Tibial nerve (tissue), 4 donors: ENCODE results near the gene MED26. TPM values are rescaled to one million over a fixed set of nuclear protein-coding genes. Genes with fewer than 3 reads are reported as not detected.

Experiments used
- DNase-seq, 2 donors: peaks; one replicate each; pipeline ENCODE4 v3.0.0-alpha.2; 2019; ENCODE audit warnings: low spot score in 2 of 2
- H3K27ac ChIP-seq, 4 donors: fragments of 200-600 bp; sonication (generic) in 3 of 4; one replicate each; pipeline ENCODE4 v1.5.1; 2017 to 2019; ENCODE audit warnings: mild to moderate bottlenecking in 1 of 4
- H3K27me3 ChIP-seq, 2 donors: fragments of 200-600 bp; sonication (generic) in 1 of 2; one replicate each; pipeline versions ENCODE4 v1.5.1 to v1.6.0; 2017 to 2019
- H3K36me3 ChIP-seq, 3 donors: fragments of 200-600 bp; sonication (generic); one replicate each; pipeline ENCODE4 v1.5.1; 2018 to 2019
- H3K4me1 ChIP-seq, 4 donors: fragments of 200-600 bp; sonication (generic) in 3 of 4; one replicate each; pipeline ENCODE4 v1.5.1; 2017 to 2019
- H3K4me3 ChIP-seq, 4 donors: fragments of 200-600 bp; sonication (generic) in 3 of 4; one replicate each; pipeline ENCODE4 v1.5.1; 2017 to 2019; ENCODE audit warnings: mild to moderate bottlenecking in 1 of 4, moderate library complexity in 1 of 4
- H3K9me3 ChIP-seq, 4 donors: fragments of 200-600 bp; sonication (generic) in 3 of 4; one replicate each; pipeline ENCODE4 v1.5.1; 2017 to 2019
- EP300 ChIP-seq, 2 donors: sonication (generic); formaldehyde crosslinking; IDR thresholded peaks; one replicate each; pipeline ENCODE4 v1.6.1; 2017; ENCODE audit warnings: antibody characterized with exemption in 2 of 2, mild to moderate bottlenecking in 1 of 2
- POLR2A ChIP-seq, 2 donors: fragments of 450-650 bp; IDR thresholded peaks; one replicate each; pipeline ENCODE4 v1.6.1; 2017; ENCODE audit warnings: antibody characterized with exemption in 2 of 2, mild to moderate bottlenecking in 2 of 2, moderate library complexity in 2 of 2
- WGBS, 2 donors: methylation state at CpG; one replicate each; pipeline ENCODE4 v1.1.5; 2018; 5-methylcytosine and 5-hydroxymethylcytosine counted together
- total RNA-seq, 4 donors: library from RNA; depleted of rRNA; stranded (reverse); fragments of >200 nt; gene quantifications; one replicate each; pipeline ENCODE4 v1.1.0, GENCODE V29; 2016
- TF ChIP-seq, protein P1 (sequence below), 5 experiments: fragments of 200-600 bp in 3 of 5; fragments of 450-650 bp in 2 of 5; sonication (generic) in 3 of 5; IDR thresholded peaks; one replicate each; pipeline ENCODE4 v1.5.1; 2016 to 2019; ENCODE audit warnings: antibody characterized with exemption in 5 of 5, mild to moderate bottlenecking in 3 of 5, moderate library complexity in 2 of 5

MED26 gene
- total RNA-seq, 4 donors from 2014 or later = 6.1 to 14.2 (median 11.7) TPM

DNA sequence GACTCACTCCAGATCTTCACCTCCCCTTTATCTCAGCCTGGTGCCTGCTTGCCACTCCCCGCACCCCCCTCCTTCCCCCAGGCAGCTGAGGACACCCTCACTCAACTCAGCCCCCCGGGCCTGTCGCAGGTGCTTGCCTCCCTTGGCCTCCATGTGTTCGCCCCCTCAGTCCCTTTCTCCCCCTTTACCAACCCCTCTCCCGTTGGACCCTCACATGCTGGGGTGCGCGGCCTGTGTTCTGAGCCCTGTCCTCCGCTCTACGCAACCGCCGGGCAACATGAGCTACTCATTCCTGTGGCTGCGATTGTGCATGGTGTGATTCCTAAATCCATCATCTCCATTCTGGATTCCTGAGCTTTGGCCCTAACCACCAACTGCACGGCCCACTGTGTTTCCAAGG, 90.9 kb downstream of the MED26 start:
- DNase-seq = no peak
- H3K27me3 ChIP-seq = no peaks in the 10 kb centered on the region
- 90 to 92% methylated on average over 13 of the region's 13 CpGs for WGBS, 2 donors
- no peak overlapping the region for H3K4me3 ChIP-seq
- TF ChIP-seq EP300 (IDR thresholded peaks at IDR 0.05) (no peak), POLR2A (IDR thresholded peaks at IDR 0.05) (no peak)
- TF ChIP-seq, protein P1, sequence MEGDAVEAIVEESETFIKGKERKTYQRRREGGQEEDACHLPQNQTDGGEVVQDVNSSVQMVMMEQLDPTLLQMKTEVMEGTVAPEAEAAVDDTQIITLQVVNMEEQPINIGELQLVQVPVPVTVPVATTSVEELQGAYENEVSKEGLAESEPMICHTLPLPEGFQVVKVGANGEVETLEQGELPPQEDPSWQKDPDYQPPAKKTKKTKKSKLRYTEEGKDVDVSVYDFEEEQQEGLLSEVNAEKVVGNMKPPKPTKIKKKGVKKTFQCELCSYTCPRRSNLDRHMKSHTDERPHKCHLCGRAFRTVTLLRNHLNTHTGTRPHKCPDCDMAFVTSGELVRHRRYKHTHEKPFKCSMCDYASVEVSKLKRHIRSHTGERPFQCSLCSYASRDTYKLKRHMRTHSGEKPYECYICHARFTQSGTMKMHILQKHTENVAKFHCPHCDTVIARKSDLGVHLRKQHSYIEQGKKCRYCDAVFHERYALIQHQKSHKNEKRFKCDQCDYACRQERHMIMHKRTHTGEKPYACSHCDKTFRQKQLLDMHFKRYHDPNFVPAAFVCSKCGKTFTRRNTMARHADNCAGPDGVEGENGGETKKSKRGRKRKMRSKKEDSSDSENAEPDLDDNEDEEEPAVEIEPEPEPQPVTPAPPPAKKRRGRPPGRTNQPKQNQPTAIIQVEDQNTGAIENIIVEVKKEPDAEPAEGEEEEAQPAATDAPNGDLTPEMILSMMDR (IDR thresholded peaks at IDR 0.05) = no peak
- no peaks in the 10 kb centered on the region for H3K9me3 ChIP-seq
- peaks cover 8 to 41% (median 25%) of the 10 kb centered on the region in 4 donors for H3K4me1 ChIP-seq
- no peak overlapping the region for H3K27ac ChIP-seq
- peaks cover 9 to 83% (median 35%) of the 10 kb centered on the region in 3 donors for H3K36me3 ChIP-seq

DNA sequence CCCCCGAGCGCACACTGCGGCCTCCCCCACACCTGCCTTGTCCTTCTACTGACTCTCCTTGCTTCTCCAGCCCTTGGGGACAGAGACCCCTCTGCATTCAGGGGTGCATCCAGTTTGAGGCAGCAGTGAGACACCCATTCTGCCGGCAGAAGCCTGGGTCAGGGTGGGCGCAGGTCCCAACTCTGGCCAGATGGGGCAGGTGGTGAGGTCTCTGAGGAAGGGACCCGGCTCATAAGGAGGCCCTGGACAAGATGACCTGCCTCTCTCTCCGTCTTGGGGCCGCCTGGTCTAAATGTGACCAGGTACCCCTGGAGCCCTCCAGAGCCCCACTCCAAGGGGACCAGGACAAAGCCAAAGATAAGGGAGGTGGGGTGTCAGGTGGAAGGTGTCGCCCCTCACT, 91.9 kb downstream of the MED26 start:
- no peaks in the 10 kb centered on the region for H3K9me3 ChIP-seq
- H3K4me3 ChIP-seq = no peak overlapping the region
- peaks cover 4 to 36% (median 18%) of the 10 kb centered on the region in 4 donors for H3K4me1 ChIP-seq
- no peak overlapping the region for H3K27ac ChIP-seq
- no peak for DNase-seq
- TF ChIP-seq, protein P1 (IDR thresholded peaks at IDR 0.05) = no peak
- TF ChIP-seq EP300 (IDR thresholded peaks at IDR 0.05) (no peak), POLR2A (IDR thresholded peaks at IDR 0.05) (no peak)
- 86 to 94% methylated on average over 9 of the region's 9 CpGs for WGBS, 2 donors
- H3K36me3 ChIP-seq = peaks cover 10 to 93% (median 45%) of the 10 kb centered on the region in 3 donors
- H3K27me3 ChIP-seq = no peaks in the 10 kb centered on the region

DNA sequence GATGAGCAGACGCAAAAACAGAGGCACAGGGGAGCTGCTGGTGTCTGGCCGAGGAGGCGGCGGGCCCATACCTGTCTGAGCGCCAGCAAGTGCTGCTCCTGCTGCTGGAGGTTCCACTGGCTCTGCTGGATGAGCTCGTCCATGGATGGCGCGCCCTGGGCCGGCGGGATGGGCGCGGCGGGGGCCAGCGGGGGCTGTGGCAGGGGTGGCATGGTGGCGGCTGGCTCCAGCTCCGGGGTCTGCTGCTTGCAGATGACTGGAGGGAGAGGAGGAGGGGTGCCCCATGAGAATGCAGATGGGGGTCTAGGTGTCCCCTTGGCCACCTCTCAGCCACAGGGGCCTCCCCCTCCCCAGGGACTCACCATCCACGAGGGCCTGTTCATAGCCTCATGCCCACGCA, 92.6 kb downstream of the MED26 start:
- Histone ChIP-seq H3K9me3 (no peaks in the 10 kb centered on the region), H3K4me1 (peaks cover 0 to 28% (median 11%) of the 10 kb centered on the region in 4 donors), H3K27me3 (no peaks in the 10 kb centered on the region), H3K36me3 (peaks cover 14 to 97% (median 52%) of the 10 kb centered on the region in 3 donors), H3K27ac (no peak overlapping the region), H3K4me3 (no peak overlapping the region)
- no peak for DNase-seq
- no peak for TF ChIP-seq EP300 (IDR thresholded peaks at IDR 0.05)
- TF ChIP-seq, protein P1 (IDR thresholded peaks at IDR 0.05) = no peak
- no peak for TF ChIP-seq POLR2A (IDR thresholded peaks at IDR 0.05)
- WGBS, 2 donors = 89 to 94% methylated on average over 17 to 18 of the region's 18 CpGs

DNA sequence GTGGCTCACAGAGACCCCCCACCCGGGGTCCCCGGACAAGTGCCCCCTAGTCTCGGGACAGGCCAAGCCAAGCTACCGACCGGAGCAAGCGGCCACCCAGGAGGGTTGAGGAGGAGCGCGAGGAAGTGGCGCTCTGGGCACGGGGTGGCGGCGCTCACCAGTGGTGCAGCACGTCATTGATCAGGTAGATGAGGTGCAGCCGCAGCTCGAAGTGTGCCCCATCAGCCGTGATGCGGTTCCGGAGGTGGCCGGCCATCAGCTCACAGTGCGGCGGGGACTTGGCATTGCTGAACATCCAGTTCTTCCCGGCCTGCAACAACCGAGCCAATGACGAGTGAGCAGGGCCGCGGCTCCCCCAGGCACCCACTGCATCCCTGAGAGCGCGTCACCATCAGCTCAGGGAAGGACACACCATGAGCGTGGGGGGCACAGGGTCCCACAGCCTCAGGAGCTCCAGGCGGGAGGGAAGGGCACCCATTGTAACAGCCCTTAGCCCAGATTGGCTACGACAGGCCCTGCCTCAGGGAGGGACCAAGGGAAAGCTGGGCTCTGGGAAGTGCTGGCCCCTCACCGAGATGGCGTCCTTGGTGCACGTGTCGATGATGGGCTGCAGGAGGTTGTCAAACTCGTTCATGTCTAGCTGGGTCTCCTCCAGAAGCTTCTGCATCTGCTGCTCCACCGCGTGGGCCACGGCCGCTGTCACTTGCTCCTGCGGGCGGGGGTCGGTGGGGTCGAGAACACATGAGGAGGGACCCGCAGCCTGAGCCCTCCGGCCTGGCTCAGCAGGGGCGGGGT, 95.4 kb downstream of the MED26 start:
- WGBS, 2 donors = 93 to 94% methylated on average over 37 to 43 of the region's 47 CpGs
- DNase-seq = no peak
- TF ChIP-seq POLR2A (IDR thresholded peaks at IDR 0.05) = no peak
- no peak for TF ChIP-seq EP300 (IDR thresholded peaks at IDR 0.05)
- TF ChIP-seq, protein P1 (IDR thresholded peaks at IDR 0.05) = no peak
- peaks cover 0 to 12% (median 0%) of the 10 kb centered on the region in 4 donors for H3K4me1 ChIP-seq
- H3K9me3 ChIP-seq = no peaks in the 10 kb centered on the region
- peaks cover 15 to 100% (median 71%) of the 10 kb centered on the region in 3 donors for H3K36me3 ChIP-seq
- H3K4me3 ChIP-seq = no peak overlapping the region
- no peaks in the 10 kb centered on the region for H3K27me3 ChIP-seq
- no peak overlapping the region for H3K27ac ChIP-seq

DNA sequence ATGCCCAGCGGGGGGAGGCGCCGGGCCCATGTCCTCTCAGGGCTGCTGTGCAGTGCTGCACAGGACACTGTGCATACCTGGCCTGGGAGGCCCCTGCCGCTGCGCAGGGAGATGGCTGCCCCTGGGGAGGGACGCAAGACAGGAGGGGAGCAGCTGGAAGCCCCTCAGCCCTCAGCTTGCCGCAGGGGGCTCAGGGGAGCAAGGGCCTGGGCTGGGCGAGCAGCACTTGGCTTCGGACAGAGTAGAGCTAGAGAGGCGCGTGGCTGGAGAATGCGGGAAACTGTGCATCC, 96.7 kb downstream of the MED26 start:
- no peak overlapping the region for H3K27ac ChIP-seq
- H3K36me3 ChIP-seq = peaks cover 21 to 100% (median 73%) of the 10 kb centered on the region in 3 donors
- TF ChIP-seq POLR2A (IDR thresholded peaks at IDR 0.05) = no peak
- no peak for TF ChIP-seq EP300 (IDR thresholded peaks at IDR 0.05)
- TF ChIP-seq, protein P1 (IDR thresholded peaks at IDR 0.05) = no peak
- no peaks in the 10 kb centered on the region for H3K4me1 ChIP-seq
- H3K4me3 ChIP-seq = no peak overlapping the region
- 93 to 96% methylated on average over 11 to 12 of the region's 12 CpGs for WGBS, 2 donors
- no peaks in the 10 kb centered on the region for H3K27me3 ChIP-seq
- H3K9me3 ChIP-seq = no peaks in the 10 kb centered on the region
- no peak for DNase-seq
